K562 (cell line): ENCODE measurements around the gene NTRK3. TPM values are rescaled to one million over a fixed set of nuclear protein-coding genes. Genes with fewer than 3 reads are reported as not detected.

ENCODE experiments used
- CBX1 ChIP-seq: sonication (generic); IDR thresholded peaks from 2 replicates; pipeline ENCODE4 v1.6.1; 2016; ENCODE audit warnings: antibody characterized with exemption, low read depth, mild to moderate bottlenecking
- DLX4 ChIP-seq: fragments of 250-450 bp; sonication (Bioruptor Pico); IDR thresholded peaks from 2 replicates; pipeline ENCODE4 v1.6.1; 2021; ENCODE audit warnings: mild to moderate bottlenecking
- E2F3 ChIP-seq: fragments of 250-450 bp; sonication (Bioruptor Pico); IDR thresholded peaks from 2 replicates; pipeline ENCODE4 v1.4.0; 2020; ENCODE audit warnings: mild to moderate bottlenecking
- ELF2 ChIP-seq: fragments of 250-450 bp; sonication (Bioruptor Pico); IDR thresholded peaks from 2 replicates; pipeline ENCODE4 v1.5.0; 2021; ENCODE audit warnings: mild to moderate bottlenecking
- EWSR1 ChIP-seq: fragments of 450-650 bp; IDR thresholded peaks from 2 replicates; pipeline ENCODE4 v1.6.1; 2018; ENCODE audit warnings: borderline replicate concordance, mild to moderate bottlenecking, low read depth, moderate library complexity; ENCODE audit not compliant: partially characterized antibody
- FOSL1 ChIP-seq: fragments of 200-800 bp; sonication (Bioruptor generic); conservative IDR thresholded peaks from 2 replicates; pipeline ENCODE4 v1.6.1; 2016; ENCODE audit warnings: missing genetic modification characterization, missing compliant biosample characterization
- FUS ChIP-seq: fragments of 200-400 bp; formaldehyde crosslinking; optimal IDR thresholded peaks from 2 replicates; pipeline ENCODE3; 2017; ENCODE audit warnings: low read depth, low read length
- KLF10 ChIP-seq: fragments of 250-450 bp; sonication (Bioruptor Pico); IDR thresholded peaks from 2 replicates; pipeline ENCODE4 v1.6.1; 2021; ENCODE audit warnings: matching md5 sums
- MIER1 ChIP-seq: fragments of 450-650 bp; IDR thresholded peaks from 2 replicates; pipeline ENCODE4 v1.6.1; 2016; ENCODE audit warnings: antibody characterized with exemption, mild to moderate bottlenecking, low read depth
- MXD1 ChIP-seq: fragments of 250-450 bp; sonication (Bioruptor Pico); IDR thresholded peaks from 2 replicates; pipeline ENCODE4 v1.8.0; 2021; ENCODE audit warnings: borderline replicate concordance, mild to moderate bottlenecking, moderate library complexity; ENCODE audit not compliant: poor library complexity, severe bottlenecking
- PTBP1 ChIP-seq: fragments of 200-400 bp; formaldehyde crosslinking; IDR thresholded peaks from 2 replicates; pipeline ENCODE4 v1.6.1; 2017; ENCODE audit warnings: low read depth, low read length
- RREB1 ChIP-seq: fragments of 250-450 bp; sonication (Bioruptor Pico); IDR thresholded peaks from 2 replicates; pipeline ENCODE4 v1.4.0; 2020
- SAFB2 ChIP-seq: fragments of 200-400 bp; formaldehyde crosslinking; IDR thresholded peaks from 2 replicates; pipeline ENCODE4 v1.6.1; 2018; ENCODE audit warnings: borderline replicate concordance, low read length, low read depth, moderate library complexity; ENCODE audit not compliant: severe bottlenecking
- STAG1 ChIP-seq: sonication (generic); formaldehyde crosslinking; IDR thresholded peaks from 2 replicates; pipeline ENCODE4 v1.5.0; 2020; ENCODE audit warnings: missing genetic modification reagents, borderline replicate concordance
- TGIF2 ChIP-seq: sonication (generic); formaldehyde crosslinking; IDR thresholded peaks from 2 replicates; pipeline ENCODE4 v1.8.1; 2022; ENCODE audit warnings: mild to moderate bottlenecking, missing genetic modification reagents, moderate library complexity
- YY1 ChIP-seq, 3 experiments: IDR thresholded peaks; 2 replicates each; pipeline ENCODE4 v1.6.1; 2011; ENCODE audit warnings: low read length in 2 of 3, mild to moderate bottlenecking in 2 of 3, moderate library complexity in 2 of 3, borderline replicate concordance in 1 of 3, control low read depth in 1 of 3, low read depth in 1 of 3; ENCODE audit not compliant: insufficient read depth in 3 of 3, insufficient replicate concordance in 2 of 3, control insufficient read depth in 1 of 3, insufficient read length in 1 of 3; ENCODE audit errors: extremely low read depth in 1 of 3
- ZEB2 ChIP-seq: fragments of 450-650 bp; IDR thresholded peaks from 2 replicates; pipeline ENCODE4 v1.6.1; 2016
- ZNF121 ChIP-seq: sonication (generic); formaldehyde crosslinking; conservative IDR thresholded peaks from 2 replicates; pipeline ENCODE4 v1.8.0; 2022; ENCODE audit warnings: missing genetic modification reagents
- ZNF316 ChIP-seq: fragments of 450-650 bp; IDR thresholded peaks from 2 replicates; pipeline ENCODE4 v1.6.1; 2016
- ZNF764 ChIP-seq: fragments of 250-450 bp; sonication (Bioruptor Pico); IDR thresholded peaks from 2 replicates; pipeline ENCODE4 v1.4.0; 2020; ENCODE audit warnings: low read depth, mild to moderate bottlenecking, moderate library complexity
- ZNF778 ChIP-seq: fragments of 450-650 bp; formaldehyde crosslinking; IDR thresholded peaks from 2 replicates; pipeline ENCODE4 v1.4.0; 2020; ENCODE audit warnings: mild to moderate bottlenecking, moderate library complexity
- polyA plus RNA-seq, 8 experiments: library from polyadenylated mRNA; depleted of rRNA in 4 of 8; stranded (reverse) in 5 of 8; unstranded in 3 of 8; fragments of >200 nt; fragmentation: Nextera tagmentation in 2 of 8; fragmentation: Illumina TruSeq in 1 of 8; extraction: Ambion mirVana in 2 of 8; extraction: Trizol in 1 of 8; gene quantifications; 2 replicates each; pipeline versions ENCODE4 v1.2.1 to v1.2.3, GENCODE V29; 2011 to 2014; ENCODE audit warnings: inconsistent platforms in 1 of 8, missing spikeins in 1 of 8
- total RNA-seq, 7 experiments: library from RNA; depleted of rRNA in 6 of 7; stranded (reverse); fragments of >200 nt in 6 of 7; fragmentation: Illumina TruSeq in 2 of 7; extraction: Trizol in 2 of 7; gene quantifications; 2 replicates each; pipeline versions ENCODE4 v1.2.1 to v1.2.3, GENCODE V29; 2011 to 2021; ENCODE audit warnings: low replicate concordance in 1 of 7

NTRK3 gene
- total and polyA plus RNA-seq, 9 of the 15 experiments (the other 6 are each of a cell fraction or from before 2014, with no cell fraction given) = 0.11 to 0.13 TPM; not detected in 7

GRCh38 chr15:88246666-88247446, 9.7 kb downstream of the NTRK3 start (continued):
- TF ChIP-seq EWSR1 (no peak), ELF2 (CRISPR knock-in tag) (no peak), FOSL1 (no peak), ZNF778 (CRISPR knock-in tag) (no peak), ZNF764 (CRISPR knock-in tag) (no peak), ZNF121 (CRISPR knock-in tag) (no peak), RREB1 (no peak), E2F3 (CRISPR knock-in tag) (no peak), ZNF316 (peak; percentile 41), ZEB2 (no peak), SAFB2 (no peak), TGIF2 (CRISPR knock-in tag) (no peak), YY1 (IDR thresholded peaks at IDR 0.05; ENCODE audit: borderline replicate concordance in 1 of 3, control insufficient read depth in 1 of 3, extremely low read depth in 1 of 3, insufficient read depth in 3 of 3, insufficient read length in 1 of 3, insufficient replicate concordance in 2 of 3, low read depth in 1 of 3, low read length in 2 of 3) (peak in 2 of 3 experiments; percentile 51 to 74), KLF10 (CRISPR knock-in tag) (no peak), CBX1 (no peak), FUS (no peak), PTBP1 (no peak), MIER1 (no peak), STAG1 (CRISPR knock-in tag) (peak; percentile 80; the same call in 1 of the 2 replicates), DLX4 (CRISPR knock-in tag) (no peak), MXD1 (CRISPR knock-in tag) (no peak)
